Medulla oblongata (tissue), 1 donor: Measurements from ENCODE around the gene TARBP2.
"Not testable (repeated sequence)": the region's sequence is repeated elsewhere in the genome, so short reads cannot be mapped to it uniquely, and the experiment has no call there.

Experiments
- DNase-seq: peaks from one replicate; pipeline ENCODE4 v3.0.0-alpha.2; 2015; ENCODE audit errors: extremely low spot score

The TARBP2 gene

DNA sequence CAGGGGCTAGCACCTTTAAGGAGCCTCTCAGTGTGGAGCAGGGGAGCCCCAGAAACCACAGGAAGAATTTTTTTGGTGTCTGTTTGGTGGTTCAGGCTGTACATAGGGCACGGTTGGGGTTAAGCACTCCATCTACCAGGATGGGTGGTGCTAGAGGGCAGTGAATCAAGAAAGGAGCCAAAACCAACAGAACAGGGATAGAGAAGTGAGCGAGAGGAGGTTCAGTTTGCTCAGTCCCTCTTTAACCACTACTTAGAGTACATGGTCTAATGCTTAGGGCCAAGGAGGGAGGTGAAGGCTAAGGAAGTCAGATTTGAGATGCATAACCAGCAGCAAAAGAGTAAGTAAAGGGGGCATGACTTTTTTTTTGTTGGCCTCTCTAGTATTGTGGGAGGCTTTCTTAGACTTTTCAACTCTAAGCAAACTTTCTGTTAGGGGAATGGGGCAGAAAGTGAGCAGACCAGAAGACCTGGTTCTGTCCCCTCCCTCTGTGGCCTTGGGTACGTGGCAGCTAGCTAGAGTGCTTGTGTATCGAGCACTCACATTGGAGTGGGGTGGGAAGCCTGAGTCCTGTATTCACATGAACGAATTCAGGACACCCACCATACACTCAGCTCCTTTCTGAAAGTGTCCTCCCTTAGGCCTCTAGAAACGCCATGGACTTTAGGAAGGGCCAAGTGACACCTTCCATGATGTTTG is 12.8 kb downstream of the TARBP2 start:
- DNase-seq = no peak

DNA sequence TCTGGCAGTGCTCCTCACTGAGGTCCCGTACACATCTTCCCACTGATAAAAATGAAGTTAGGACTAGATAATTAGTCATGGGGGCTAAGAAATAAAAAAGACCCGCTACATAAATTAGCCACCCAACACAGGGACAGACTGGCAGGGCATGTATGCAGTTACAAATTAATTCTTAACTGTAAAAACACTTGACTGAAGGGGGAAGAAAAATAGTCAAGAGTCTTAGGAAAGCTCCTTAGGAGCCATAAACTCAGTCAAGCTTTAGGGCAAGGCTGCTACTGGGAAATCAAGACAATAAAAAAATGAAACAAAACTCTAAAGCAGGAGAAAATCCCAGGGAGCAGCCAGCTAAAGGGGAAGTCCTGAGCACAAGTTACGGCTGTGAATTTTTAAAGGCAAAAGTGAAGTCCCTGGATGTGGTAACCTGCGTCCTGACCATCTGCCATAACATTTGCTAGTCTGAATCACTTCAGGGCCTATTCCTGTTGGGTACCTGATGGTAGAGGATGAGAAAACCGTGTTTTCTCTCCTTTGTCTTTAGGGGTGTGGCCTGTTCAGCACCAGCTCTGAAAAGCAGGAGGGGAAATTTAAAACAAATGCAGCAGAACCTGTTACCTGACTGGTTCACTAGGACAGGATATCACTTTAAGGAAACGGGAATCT is 13.7 kb downstream of the TARBP2 start:
- no peak for DNase-seq

DNA sequence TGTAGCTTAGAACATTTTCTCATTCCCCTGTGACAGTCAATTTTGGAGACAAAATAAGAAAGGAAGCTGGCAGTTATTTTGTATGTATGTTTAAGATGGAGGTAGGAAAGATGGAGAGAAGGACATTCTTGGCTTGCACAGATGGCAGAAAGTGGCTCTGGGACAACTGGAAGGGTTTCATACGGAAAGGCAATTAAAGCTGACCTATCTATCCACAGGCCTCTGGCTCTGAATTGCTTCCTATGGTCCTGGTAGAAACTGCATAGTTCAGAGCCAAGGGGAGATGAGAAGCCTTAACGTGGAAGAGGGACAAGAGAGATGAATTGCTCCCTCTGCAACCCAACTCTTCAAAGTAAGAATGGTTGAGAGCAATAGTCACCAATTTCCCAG is 14.2 kb downstream of the TARBP2 start:
- no peak for DNase-seq

DNA sequence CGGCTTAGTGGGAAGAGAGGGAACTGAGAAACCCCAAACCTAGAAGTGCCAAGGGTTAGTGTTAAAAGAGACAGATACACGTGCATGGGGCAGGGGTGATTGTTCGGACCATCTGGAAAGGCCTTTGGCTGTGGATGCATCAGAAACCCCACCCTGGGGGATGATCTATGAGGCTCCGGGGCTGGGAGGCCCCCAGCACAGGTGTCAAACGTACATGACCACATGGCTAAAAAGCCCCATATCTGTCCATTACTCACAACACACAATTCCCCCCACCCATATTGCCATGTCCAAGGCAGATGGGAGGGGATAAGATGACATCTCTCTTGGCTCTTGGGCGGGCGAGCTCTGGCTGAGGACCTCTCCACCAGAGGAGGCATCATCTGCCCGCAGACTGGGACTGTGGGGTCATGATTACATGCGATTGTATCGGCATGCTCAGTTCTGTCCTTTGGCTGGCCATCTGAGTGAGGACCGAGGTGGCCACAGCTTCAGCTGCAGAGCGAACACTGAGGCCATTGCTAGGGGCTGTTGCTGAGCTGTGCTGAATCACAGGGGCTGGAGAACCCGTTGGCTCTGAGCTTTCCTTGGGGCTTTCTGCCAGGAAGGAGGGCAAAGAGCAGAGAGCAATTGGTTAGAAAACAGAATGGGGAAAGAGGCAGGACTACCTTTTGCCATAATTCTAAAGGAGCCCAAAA is 15.8 kb downstream of the TARBP2 start:
- DNase-seq = no peak

DNA sequence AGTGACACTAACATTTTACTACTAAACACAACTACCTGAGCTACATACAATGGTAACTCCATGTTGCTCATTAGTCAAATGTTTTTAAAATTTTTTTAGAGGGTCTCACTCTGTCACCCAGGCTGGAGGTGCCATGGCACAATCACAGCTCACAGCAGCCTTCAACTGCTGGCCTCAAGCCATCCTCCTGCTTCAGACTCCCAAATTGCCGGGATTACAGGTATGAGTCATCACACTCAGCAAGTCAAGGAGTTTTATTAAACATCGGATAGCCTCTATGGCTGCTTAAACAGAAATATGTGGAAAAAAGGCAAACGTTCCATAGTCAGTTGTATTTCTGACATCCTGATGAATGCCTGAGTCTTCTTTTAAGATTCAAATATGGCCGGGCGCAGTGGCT is 17.3 kb downstream of the TARBP2 start:
- DNase-seq = no peak

DNA sequence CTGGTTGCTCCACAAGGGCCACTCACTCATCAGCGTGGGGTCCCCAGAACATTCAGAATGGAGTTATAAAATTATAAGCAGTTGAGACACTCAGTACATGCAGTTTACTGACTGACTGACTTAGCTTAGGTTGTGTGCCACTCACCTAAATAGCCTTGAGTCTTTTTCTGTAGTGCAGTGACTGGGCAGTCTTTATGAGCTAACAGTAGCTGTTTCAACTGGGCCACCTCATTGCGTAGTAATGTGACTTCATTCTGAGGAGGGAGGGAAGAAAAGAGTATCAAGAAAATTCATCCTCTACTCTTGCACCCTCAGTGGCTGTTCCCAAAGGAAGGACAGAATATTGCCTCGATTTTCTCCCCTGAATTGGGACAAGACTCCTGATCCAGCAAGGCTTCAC is 22.0 kb downstream of the TARBP2 start:
- no peak for DNase-seq

DNA sequence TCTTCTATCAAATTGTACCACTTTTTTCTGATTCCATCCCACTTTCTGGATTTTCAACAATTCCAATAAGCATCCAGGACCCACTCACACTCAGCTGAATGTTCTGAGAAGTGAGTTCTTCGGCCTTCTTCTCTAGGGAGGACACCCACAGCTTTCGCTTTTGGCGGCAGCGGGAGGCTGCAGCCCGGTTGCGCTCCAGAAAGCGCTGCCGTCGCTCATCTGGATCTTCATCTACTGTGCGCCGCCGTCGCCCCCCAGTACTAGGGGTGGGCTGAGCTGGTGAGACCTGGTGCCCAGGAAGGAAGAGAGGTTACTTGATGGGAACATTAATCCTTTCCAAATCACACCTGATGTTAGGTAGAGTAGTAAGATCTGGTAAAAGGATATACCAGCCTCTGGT is 23.4 kb downstream of the TARBP2 start:
- no peak for DNase-seq

DNA sequence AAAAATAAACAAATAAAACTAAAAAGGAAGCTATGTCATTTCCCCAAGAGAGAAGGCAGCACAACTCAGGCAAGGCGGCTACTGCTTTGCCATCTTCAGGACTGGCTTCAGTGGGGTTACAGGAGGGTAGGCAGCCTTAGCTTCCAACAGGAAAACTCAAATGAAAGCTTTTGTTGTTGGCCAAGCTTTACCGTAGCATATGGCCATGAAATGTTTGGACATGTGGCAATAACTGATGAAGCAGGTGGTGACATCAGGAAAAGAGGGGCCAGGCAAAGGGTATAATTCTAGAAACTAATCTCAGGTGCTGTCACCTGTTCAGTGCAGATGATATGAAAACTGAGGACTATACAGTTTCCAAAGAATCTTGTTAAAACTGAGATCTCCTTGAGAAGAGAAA is 29.0 kb downstream of the TARBP2 start:
- no peak for DNase-seq

DNA sequence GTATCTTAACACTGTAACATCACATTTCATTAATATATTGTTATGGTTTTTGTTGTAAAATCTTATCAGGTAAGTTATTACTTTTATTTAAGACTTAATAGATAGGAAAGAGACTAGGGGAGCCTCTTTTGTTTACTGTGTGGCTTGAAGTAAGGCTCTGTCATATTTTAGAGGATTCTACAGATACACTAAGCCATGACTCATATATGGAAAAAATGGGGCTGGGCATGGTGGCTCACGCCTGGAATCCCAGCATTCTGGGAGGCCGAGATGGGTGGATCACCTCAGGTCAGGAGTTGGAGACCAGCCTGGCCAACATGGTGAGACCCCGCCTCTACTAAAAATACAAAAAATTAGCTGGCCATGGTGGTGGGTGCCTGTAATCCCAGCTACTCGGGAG is 29.8 kb downstream of the TARBP2 start:
- DNase-seq = no peak

DNA sequence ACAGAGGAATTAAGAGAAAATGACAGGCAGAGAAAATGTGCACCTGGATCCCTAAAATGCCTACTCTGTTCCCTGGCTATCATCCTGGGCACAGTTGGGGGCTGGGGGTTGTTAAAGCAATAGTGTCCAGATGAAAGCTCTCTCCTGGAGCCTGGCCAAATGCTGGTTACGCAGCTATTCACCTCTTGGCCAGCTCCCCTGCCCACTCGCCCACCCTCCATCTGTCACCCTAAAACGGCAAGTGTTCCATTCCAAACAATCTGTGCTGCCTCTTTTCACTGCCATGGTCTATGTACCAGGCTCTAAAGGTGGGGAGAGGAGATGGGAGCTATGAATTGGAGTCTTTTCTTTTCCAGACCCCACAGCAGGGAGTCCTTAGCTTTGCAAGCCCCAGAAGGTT is 30.9 kb downstream of the TARBP2 start:
- no peak for DNase-seq

DNA sequence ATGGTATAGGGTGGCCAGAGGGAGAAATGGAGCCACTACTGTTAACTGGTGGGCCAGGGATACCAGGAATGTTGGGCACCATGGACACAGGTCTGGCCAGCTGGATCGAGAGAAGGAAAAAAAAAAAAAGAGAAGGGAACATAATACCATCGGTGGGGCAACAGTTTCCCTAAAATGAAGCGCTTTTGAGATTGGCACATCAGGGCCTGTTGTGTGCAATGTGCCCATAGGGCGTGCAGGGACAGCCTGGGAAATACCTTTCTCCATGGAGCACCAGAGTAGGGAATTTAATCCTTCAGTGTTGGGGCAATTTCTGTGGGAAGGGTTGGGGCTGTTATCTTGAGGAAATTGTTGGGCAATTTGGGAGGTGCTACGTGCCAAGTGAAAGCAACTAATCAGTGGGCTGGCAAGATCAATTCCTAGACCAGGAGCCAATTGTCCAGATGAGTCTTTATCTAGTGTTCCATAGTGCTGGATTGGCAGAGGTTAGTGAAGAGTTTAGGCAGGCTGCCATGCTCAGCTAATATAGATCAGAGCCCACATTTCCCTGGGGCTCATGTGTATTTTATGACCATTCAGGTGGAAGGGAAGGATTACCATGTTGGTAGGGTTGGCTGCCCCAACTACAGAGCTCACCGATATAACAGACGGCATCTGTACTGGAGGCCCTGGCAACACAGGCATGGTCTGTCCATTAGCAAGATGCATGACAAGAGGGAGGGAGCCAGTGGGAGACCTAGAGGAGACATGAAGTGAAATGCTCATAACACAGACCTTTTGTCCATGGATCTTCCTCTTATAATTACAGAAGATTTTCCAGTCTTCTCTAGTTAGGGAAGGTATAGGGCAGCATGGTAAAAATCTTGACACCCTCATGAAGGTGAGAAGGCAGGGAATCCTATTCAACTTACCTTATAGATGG is 31.7 kb downstream of the TARBP2 start:
- no peak for DNase-seq

DNA sequence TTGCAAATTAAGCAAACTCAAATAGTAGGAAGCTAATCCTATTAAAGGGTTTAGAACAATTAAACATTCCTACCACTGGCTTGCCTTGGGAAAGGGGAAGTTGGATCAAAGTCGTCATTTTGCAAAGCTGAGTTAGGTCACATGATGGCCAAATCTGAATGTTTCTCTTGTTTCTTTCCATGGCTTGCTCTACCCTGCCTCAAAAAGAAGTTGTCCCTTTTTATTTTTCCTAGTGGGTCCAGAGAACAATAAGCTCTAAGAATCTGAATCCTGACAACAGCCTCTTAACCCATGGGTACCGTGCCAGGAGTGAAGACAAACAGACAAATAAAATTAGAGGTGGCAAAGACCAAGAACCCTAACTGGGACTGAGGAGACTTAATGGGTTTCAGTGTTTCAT is 32.4 kb downstream of the TARBP2 start:
- DNase-seq = peak; percentile 78

DNA sequence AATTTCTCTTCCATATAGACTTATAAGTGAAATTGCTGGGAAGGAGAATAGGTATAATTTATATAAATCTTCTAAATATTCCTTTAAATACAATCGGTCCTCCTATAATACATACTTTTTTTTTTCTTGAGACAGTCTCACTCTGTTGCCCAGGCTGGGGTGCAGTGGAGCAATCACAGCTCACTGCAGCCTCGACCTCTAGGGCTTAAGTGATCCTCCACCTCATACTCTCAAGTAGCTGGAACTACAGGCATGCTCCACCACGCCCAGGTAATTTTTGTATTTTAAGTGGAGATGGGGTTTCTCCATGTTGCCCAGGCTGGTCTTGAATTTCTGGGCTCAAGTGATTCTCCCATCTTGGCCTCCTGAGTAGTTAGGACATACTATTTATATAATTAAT is 35.9 kb downstream of the TARBP2 start:
- DNase-seq = no peak

DNA sequence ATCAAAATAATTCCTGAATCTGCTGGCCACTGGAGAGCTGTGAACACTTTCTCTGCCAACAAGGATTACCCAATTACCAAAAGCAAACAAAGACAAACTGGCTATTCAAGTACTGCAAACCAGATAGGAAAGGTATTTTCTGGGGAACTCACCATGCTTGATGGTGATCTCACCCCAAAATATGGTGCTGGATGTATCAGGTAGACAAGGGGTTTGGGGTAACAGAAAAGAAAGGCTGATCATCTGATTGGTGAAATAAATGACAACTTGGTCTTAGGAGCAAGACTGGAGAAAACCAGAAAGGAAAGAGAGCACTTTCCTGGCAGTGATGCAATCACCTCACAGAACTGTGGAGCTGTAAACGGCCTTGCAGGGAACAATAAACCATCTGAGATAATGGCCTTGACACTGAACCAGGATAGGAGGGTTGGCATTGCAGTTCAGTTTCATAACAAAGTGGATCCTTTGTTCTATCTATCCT is 37.2 kb downstream of the TARBP2 start:
- DNase-seq = peak; percentile 87

DNA sequence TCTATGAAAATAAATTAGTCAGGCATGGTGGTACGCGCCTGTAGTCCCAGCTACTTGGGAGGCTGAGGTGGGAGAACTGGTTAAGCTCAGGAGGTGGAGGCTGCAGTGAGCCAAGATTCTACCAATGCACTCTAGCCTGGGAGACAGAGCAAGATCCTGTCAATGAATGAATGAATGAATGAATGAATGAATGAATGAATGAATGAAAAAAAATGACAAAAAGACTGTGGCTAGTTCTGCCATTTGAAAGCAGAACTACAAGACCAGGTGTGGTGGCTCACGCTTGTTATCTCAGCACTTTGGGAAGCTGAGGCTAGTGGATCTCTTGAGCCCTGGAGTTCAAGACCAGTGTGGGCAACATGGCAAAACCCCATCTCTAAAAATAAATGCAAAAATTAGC is 38.4 kb downstream of the TARBP2 start:
- DNase-seq = no peak

DNA sequence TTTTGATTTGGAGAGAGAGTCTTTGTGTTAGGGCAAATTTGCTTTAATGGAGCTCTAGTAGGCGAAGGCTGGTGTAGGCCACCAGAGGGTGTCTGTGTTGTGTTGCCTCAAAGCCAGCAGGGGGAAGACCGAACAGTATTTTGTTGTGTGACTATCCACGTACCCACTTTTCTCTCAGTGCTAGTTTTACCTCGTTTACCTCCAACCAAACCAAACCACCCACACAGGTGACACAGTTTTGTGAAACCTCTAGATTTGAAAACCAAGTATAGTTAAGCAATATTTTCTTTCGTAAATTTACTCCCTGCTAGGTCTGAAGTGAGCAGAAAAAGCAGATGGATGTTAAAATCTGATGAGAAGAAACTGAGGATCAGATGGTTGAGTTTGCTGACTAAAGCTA is 42.5 kb downstream of the TARBP2 start:
- DNase-seq = peak; percentile 89

DNA sequence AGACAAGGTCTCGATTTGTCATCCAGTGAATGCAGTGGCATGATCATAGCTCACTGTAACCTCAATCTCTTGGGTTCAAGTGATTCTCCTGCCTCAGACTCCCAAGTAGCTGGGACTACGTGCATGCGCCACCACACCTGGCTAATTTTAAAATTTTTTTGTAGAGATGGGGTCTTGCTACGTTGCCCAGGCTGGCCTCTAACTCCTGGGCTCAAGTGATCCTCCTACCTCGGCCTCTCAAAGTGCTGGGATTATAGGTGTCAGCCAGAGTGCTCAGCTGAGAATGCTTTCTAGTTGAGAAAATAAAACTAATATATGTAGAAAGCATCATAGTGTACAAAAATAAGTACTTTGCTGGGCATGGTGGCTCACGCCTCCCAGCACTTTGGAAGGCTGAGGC is 47.3 kb downstream of the TARBP2 start:
- DNase-seq = not testable (repeated sequence)

DNA sequence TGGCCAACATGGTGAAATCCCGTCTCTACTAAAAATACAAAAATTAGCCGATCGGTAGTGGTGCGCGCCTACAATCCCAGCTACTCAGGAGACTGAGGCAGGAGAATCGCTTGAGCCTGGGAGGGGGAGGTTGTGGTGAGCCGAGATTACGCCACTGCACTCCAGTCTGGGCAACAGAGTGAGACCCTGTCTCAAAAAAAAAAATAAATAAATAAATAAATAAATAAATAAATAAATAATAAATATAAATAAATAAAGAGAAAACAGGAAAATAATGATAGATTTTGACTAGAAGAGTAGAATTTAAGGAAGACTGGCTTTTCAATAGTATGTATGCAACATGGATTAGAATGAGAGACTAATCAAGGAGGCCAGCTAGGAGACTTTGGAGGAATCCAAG is 49.0 kb downstream of the TARBP2 start:
- DNase-seq = not testable (repeated sequence)

DNA sequence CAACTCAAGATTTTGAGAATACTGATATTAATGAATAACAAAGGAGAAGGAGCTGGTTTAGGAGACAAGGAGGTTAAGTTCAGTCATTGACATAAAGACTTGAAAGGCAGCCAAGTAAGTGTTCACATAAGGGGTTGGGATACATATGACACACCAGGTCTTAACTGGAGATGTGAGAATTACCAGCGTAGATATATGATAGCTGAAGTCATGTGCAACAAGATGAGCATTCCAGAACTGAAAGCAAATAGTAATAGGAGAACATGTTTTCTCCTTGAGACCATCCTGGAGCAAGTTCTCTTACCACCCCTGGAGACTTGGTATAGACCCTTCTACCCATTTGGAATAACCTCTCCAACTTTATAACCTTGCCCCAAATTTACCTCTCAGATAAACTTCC is 49.5 kb downstream of the TARBP2 start:
- no peak for DNase-seq

DNA sequence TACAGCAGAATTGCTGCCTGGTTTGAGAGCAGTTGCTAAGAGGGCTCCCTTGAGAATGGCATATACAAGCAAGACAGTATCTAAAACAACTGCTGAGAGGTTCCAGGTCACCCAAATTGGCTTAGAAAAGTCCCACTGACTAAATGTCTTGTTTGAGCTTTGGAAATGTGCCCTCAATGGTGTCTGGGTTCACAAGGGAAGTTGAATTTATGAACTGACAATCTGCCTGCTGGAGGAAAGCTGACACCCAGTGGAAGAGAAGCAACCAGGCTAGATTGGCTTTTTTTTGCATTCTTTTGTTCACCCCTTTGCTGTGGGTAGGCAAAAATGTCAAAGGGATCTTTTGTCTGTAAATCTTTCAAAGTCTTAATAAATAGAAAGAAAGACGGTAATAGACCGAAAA is 50.8 kb downstream of the TARBP2 start:
- DNase-seq = peak; percentile 77

DNA sequence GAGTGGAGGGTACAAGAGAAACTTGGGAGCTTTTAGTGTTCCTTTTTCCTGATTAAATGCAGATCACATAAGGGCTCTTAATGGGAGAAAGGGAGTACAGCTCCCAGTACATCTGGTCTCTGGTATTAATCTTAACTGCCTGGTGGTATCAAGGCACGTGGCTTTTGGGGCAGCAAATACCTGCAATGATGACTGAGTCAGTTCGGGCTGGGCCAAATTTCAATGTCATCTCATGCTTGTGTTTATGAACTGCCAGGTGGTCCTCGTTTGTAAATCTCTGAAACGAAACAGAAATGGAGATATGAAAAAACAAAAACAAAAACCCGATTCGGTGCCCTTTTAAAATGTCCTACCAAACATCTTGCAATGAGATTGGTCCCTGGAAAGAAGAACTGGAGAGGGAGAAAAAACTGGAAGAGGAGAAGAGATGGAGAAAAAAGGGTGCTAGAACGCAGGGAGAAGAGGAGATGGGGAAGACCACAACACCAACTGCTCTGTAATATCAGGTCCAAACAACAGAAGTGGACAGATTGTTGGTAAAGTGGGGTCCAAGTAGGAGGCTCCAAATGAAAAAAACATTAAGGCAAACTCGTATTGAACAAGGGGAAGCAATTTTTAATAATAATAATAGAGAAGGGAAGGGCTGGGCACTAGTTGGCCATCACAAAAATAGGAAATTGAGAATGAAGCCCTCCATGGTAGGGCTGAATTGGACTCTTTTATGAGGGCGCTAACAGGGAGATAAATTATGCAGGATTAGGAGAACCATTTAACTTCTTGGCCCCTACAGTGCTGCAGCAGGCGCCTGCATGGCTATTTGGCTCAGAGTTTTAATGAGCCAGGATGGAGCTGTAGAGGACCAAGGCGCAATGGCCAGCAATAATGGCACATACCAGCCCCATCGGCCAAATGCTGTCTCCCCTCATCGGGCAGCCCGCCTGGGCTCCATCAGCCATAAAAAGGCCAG is 51.6 kb downstream of the TARBP2 start:
- DNase-seq = peak; percentile 35
